CD4-positive, alpha-beta T cell treated with Interleukin-2 at 100 ng/mL for 4 hours (primary cell): ENCODE results near the gene PPP2R3B.
"Not testable (repeated sequence)": the region's sequence is repeated elsewhere in the genome, so short reads cannot be mapped to it uniquely, and the experiment has no call there.

Experiments
- DNase-seq: peaks from one replicate; pipeline ENCODE4 v3.0.0-alpha.2; 2020; ENCODE audit warnings: low spot score

PPP2R3B gene

DNA sequence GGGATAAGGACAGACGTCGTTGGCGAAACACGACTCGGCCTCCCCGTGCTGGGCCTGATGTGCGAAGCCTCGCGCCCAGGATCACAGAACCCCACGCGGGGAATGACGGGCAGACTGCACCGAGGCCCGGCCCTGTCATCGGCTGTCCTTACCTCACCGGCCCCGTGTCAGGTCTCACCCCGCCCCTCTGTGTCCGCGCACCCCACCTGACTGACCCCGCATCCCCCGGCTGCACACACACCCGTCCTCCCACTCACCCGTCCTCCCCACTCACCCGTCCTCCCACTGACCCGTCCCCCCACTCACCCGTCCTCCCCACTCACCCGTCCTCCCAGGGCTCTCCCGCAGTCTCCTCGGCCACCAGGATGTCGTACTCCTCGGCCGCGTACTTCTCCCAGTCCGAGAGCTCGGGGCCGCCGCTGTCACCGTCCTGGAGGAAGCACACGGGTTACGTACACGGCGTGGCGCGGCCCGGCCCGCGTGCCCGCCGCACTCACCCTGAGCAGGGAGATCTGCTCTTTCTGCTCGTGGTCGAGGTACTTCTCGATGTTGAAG lies 48.3 kb downstream of the PPP2R3B start:
- no peak for DNase-seq

DNA sequence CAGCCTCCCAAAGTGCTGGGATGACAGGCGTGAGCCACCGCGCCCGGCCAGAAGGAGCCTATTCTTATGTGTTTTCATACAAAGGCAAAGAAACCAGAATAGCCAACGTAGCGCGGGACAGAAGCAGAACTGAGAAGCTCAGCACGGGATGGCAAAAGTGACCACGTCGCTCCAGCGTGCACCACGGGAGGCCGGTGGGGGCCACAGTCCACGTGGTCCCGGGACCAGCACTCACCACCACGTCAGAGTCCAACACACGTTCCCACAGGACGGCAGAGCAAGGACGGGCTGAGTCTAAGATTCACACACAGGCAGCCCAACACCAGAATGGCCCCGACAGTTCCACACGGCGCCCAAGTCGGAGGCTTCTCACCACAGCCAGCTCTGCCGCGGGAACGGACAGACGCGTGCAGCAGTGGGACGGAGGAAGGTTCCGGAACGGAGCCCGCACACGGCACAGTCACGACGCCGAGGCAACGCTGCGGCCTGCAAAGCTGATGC lies 49.3 kb downstream of the PPP2R3B start:
- DNase-seq: no peak

- DNase-seq: no peak
Observed at GRCh38 chrX:336227-336626, 50.5 kb downstream of the PPP2R3B start.

GRCh38 chrX:335758-336155 lies 51.0 kb downstream of the PPP2R3B start:
- no peak for DNase-seq

GRCh38 chrX:334971-335757 lies 51.5 kb downstream of the PPP2R3B start:
- no peak for DNase-seq

GRCh38 chrX:334331-334891 lies 52.3 kb downstream of the PPP2R3B start:
- no peak for DNase-seq

- no peak for DNase-seq
Observed at GRCh38 chrX:333611-334311, 52.9 kb downstream of the PPP2R3B start.

DNA sequence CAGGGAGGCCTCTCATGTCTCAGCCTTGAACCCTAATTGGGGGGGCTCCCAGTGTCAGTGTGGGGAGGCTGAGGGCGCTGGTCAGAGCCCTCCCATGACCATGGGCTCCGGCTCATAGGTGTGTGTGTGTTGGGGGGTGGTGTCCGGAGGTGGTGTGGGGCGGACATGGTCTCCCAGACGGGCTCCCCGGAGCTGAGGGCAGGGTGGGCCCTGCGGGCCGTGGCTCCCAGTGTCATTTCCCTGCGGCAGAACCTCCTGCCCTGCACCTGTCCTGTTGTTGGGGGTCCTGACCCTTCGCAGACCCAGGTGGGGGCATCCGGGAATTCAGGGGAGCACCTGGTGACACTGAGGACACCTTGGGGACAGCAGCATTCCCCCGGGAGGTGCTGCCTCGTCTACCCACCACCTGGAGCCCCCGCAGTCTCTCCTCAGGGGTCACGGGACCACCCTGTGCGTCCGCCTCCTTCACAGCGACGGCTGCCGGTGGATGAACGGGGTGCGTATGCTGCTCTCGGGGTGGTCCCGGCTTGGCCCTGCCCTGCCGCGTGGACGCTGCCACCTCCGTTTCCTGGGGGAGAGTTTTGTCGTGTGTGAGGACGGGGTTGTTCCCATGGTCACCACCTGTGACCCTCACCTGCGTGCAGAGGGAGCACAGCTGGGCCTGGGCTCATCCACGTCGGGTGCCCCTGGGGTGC lies 53.6 kb downstream of the PPP2R3B start:
- DNase-seq: no peak

- DNase-seq: no peak
Observed at GRCh38 chrX:332496-332860, 54.2 kb downstream of the PPP2R3B start.

- DNase-seq: no peak
Observed at GRCh38 chrX:331825-332495, 54.7 kb downstream of the PPP2R3B start.

- no peak for DNase-seq
Observed at GRCh38 chrX:331151-331824, 55.4 kb downstream of the PPP2R3B start.

DNA sequence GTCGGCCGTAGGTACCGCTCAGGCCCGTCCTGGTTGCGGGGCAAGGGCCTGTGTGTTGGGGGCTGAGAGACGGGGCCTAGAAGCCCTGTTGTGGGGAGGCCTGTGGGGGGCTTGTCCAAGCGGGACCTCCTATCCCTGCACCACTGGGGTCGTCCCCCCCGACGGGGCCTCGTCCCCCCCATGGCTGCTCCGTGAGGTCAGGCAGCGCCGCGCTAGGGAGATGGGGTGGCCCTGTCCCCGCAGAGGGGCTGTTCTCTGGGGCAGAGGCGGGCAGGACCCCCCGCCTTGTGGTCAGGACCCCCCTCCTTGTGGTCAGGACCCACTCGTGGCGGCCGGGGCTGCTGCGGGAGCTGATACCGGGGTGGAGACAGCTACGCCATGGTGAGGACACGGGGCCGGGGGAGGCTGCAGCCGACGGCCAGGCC lies 56.0 kb downstream of the PPP2R3B start:
- no peak for DNase-seq

GRCh38 chrX:330141-330725 lies 56.5 kb downstream of the PPP2R3B start:
- not testable (repeated sequence) for DNase-seq

- DNase-seq: no peak
Observed at GRCh38 chrX:329291-329910, 57.3 kb downstream of the PPP2R3B start.

- no peak for DNase-seq
Observed at GRCh38 chrX:327660-328126, 59.0 kb downstream of the PPP2R3B start.

- DNase-seq: not testable (repeated sequence)
Observed at GRCh38 chrX:324664-325063, 62.0 kb downstream of the PPP2R3B start.

GRCh38 chrX:323721-324628 lies 62.7 kb downstream of the PPP2R3B start:
- peak; percentile 46 for DNase-seq

DNA sequence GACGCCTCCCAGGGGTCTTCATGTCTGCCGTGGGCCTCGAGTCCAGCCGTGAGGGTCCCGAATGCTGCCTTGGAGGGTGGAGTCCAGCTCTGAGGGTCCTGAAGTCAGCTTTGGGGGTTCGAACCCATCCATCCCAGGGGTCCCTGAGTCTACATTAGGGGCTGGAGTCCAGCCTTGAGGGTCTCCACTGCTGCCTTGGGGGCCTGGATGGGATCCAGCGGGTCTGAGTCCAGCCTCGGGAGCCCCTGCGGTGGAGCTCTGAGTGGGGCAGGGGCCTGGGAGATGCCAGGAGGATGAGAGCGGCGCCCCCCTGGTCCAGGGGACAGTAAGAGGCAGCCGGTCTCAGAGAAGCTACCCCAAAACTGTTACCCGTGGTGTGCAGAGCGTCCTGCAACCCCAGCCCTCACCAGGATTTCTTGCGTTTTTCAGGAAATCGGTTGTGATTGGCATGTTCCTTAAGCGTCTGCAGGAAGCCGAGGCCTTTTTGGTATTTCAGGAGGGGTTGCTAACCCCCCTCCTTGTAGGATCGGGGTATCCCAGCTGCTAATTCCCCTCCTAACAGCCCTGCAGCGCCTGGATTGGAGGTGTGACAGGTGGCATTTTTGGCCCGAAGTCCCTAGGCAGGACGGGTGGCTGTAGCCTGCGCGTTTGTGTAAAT lies 66.5 kb downstream of the PPP2R3B start:
- no peak for DNase-seq
